K562 (cell line): ENCODE measurements around the gene PCARE. TPM values are rescaled to one million over a fixed set of nuclear protein-coding genes. Genes with fewer than 3 reads are reported as not detected.

Experiments used
- ATAC-seq: fragments of 200-7000 bp; cut with Tn5 transposase; 3 replicates; pipeline ENCODE4 v1.9.1; 2020; ENCODE audit warnings: moderate library complexity
- BruUV-seq: library from RNA; stranded (reverse); fragments of 400-500 nt; replicated peaks from 2 replicates; lab custom pipeline; 2021; lab: Mats Ljungman, UMichigan
- CTCF ChIA-PET: fragments of 300-600 bp; formaldehyde crosslinking; extraction: SDS; loops from one replicate; lab custom pipeline; 2021; ENCODE audit warnings: low intra/inter-chr PET ratio; lab: Yijun Ruan, JAX
- POLR2A ChIA-PET: fragments of 300-600, 350-650 bp; sonication (Branson Sonifier 250); formaldehyde crosslinking; extraction: SDS; loops from one replicate; lab custom pipeline; 2021; ENCODE audit warnings: antibody characterized with exemption, inconsistent platforms; lab: Yijun Ruan, JAX
- DNase-seq, 4 experiments: peaks; one replicate each; pipeline versions ENCODE4 v3.0.0 to v3.0.0-alpha.2; 2011 to 2018; ENCODE audit warnings: low spot score in 3 of 4, mixed read lengths in 3 of 4; ENCODE audit errors: extremely low read depth in 1 of 4
- FAIRE-seq: peaks from 2 replicates; lab custom pipeline; 2011; peaks lifted over from hg19 to GRCh38; lab: Jason Lieb, UNC
- H2AFZ ChIP-seq: 2 replicates; pipeline ENCODE4 v1.6.0; 2011; ENCODE audit warnings: low read depth, low read length, control low read depth, inconsistent platforms
- H3K27ac ChIP-seq: fragments of 200-600 bp; 3 replicates; pipeline ENCODE4 v1.8.0; 2011; ENCODE audit warnings: low read depth, mild to moderate bottlenecking, control low read depth, inconsistent platforms, low read length, moderate library complexity, mixed read lengths; ENCODE audit errors: extremely low read depth
- H3K27me3 ChIP-seq, 2 experiments: fragments of 300-600 bp in 1 of 2; 2 replicates in 1 of 2; 3 replicates in 1 of 2; pipeline versions ENCODE4 v1.6.0 to v1.8.0; 2011; ENCODE audit warnings: inconsistent platforms in 2 of 2, low read length in 2 of 2, mild to moderate bottlenecking in 1 of 2, mixed read lengths in 1 of 2, moderate library complexity in 1 of 2; ENCODE audit not compliant: control insufficient read depth in 2 of 2, insufficient read depth in 2 of 2
- H3K36me3 ChIP-seq: fragments of 300-600 bp; 3 replicates; pipeline ENCODE4 v1.8.0; 2011; ENCODE audit warnings: mild to moderate bottlenecking, low read length, inconsistent platforms; ENCODE audit not compliant: control insufficient read depth, insufficient read depth
- H3K4me1 ChIP-seq, 2 experiments: fragments of 200-600 bp in 1 of 2; replicated peaks in 1 of 2; 2 replicates in 1 of 2; 3 replicates in 1 of 2; pipeline versions ENCODE4 v1.5.1 to v1.8.0; 2011; ENCODE audit warnings: inconsistent platforms in 2 of 2, low read length in 2 of 2, mild to moderate bottlenecking in 1 of 2, mixed read lengths in 1 of 2, moderate library complexity in 1 of 2; ENCODE audit not compliant: control insufficient read depth in 2 of 2, insufficient read depth in 2 of 2
- H3K4me2 ChIP-seq: 2 replicates; pipeline ENCODE4 v1.6.1; 2011; ENCODE audit warnings: low read length, control low read depth, inconsistent platforms, mixed read lengths; ENCODE audit not compliant: insufficient read depth
- H3K4me3 ChIP-seq: fragments of 200-600 bp; sonication (generic), shearing (Covaris generic); 2 replicates; pipeline ENCODE4 v1.5.1; 2016; ENCODE audit warnings: control low read depth, inconsistent platforms
- H3K79me2 ChIP-seq: fragments of 200-600 bp; 3 replicates; pipeline ENCODE4 v1.8.0; 2011; ENCODE audit warnings: low read length, inconsistent platforms; ENCODE audit not compliant: control insufficient read depth, insufficient read depth
- H3K9ac ChIP-seq, 2 experiments: 2 replicates each; pipeline versions ENCODE4 v1.6.0 to v1.6.1; 2011; ENCODE audit warnings: low read depth in 2 of 2, low read length in 2 of 2, control low read depth in 1 of 2, inconsistent platforms in 1 of 2, mild to moderate bottlenecking in 1 of 2, mixed read lengths in 1 of 2; ENCODE audit not compliant: insufficient read depth in 1 of 2
- H3K9me1 ChIP-seq: one replicate; pipeline ENCODE4 v1.6.0; 2011; ENCODE audit warnings: inconsistent platforms, mild to moderate bottlenecking, low read length, moderate library complexity; ENCODE audit not compliant: control insufficient read depth, insufficient read depth
- H3K9me3 ChIP-seq: replicated peaks from 2 replicates; pipeline ENCODE4 v1.5.1; 2011; ENCODE audit warnings: low read depth, low read length, inconsistent platforms; ENCODE audit not compliant: control insufficient read depth, insufficient read depth
- H4K20me1 ChIP-seq: replicated peaks from 2 replicates; pipeline ENCODE4 v1.6.1; 2011; ENCODE audit warnings: low read length, inconsistent platforms, mixed read lengths; ENCODE audit not compliant: control insufficient read depth, insufficient read depth
- C11orf30 ChIP-seq: fragments of 450-650 bp; IDR thresholded peaks from 2 replicates; pipeline ENCODE4 v1.6.1; 2016; ENCODE audit warnings: low read depth, mild to moderate bottlenecking
- MCM2 ChIP-seq: fragments of 450-650 bp; IDR thresholded peaks from 2 replicates; pipeline ENCODE4 v1.6.1; 2017; ENCODE audit warnings: low read depth, mild to moderate bottlenecking
- PCBP1 ChIP-seq: fragments of 200-400 bp; formaldehyde crosslinking; IDR thresholded peaks from 2 replicates; pipeline ENCODE4 v1.6.1; 2018; ENCODE audit warnings: mild to moderate bottlenecking, low read depth, low read length; ENCODE audit not compliant: poor library complexity, severe bottlenecking
- PTRF ChIP-seq: fragments of 450-650 bp; IDR thresholded peaks from 2 replicates; pipeline ENCODE4 v1.6.1; 2016; ENCODE audit warnings: mild to moderate bottlenecking, missing genetic modification characterization, missing compliant biosample characterization
- RUNX1 ChIP-seq: sonication (generic); IDR thresholded peaks from 2 replicates; pipeline ENCODE4 v1.6.1; 2016; ENCODE audit warnings: antibody characterized with exemption, low read depth
- SP1 ChIP-seq: sonication (generic); formaldehyde crosslinking; IDR thresholded peaks from 2 replicates; pipeline ENCODE4 v1.8.1; 2022; ENCODE audit warnings: mild to moderate bottlenecking, missing genetic modification reagents
- ZNF133 ChIP-seq: fragments of 250-450 bp; sonication (Bioruptor Pico); IDR thresholded peaks from 2 replicates; pipeline ENCODE4 v1.4.0; 2020; ENCODE audit warnings: mild to moderate bottlenecking
- WGBS: fragments of 100-300 bp; shearing (Covaris generic); methylation state at CpG from one replicate; pipeline ENCODE4 v1.1.6; 2016; ENCODE audit warnings: low coverage, mixed read lengths; ENCODE audit not compliant: insufficient coverage; ENCODE audit errors: missing lambda C conversion rate; 5-methylcytosine and 5-hydroxymethylcytosine counted together
- in situ Hi-C: fragments of 300-500 bp; cut with MboI; formaldehyde crosslinking; loops from 4 replicates; pipeline ENCODE4 v1.15.0; 2018; ENCODE audit warnings: inconsistent platforms, mixed read lengths
- intact Hi-C: fragments of 100-400 bp; cut with micrococcal nuclease; formaldehyde crosslinking; loops from 2 replicates; pipeline ENCODE4 v1.14.2; 2022
- polyA plus RNA-seq, 8 experiments: library from polyadenylated mRNA; depleted of rRNA in 4 of 8; stranded (reverse) in 5 of 8; unstranded in 3 of 8; fragments of >200 nt; fragmentation: Nextera tagmentation in 2 of 8; fragmentation: Illumina TruSeq in 1 of 8; extraction: Ambion mirVana in 2 of 8; extraction: Trizol in 1 of 8; gene quantifications; 2 replicates each; pipeline versions ENCODE4 v1.2.1 to v1.2.3, GENCODE V29; 2011 to 2014; ENCODE audit warnings: inconsistent platforms in 1 of 8, missing spikeins in 1 of 8
- total RNA-seq, 7 experiments: library from RNA; depleted of rRNA in 6 of 7; stranded (reverse); fragments of >200 nt in 6 of 7; fragmentation: Illumina TruSeq in 2 of 7; extraction: Trizol in 2 of 7; gene quantifications; 2 replicates each; pipeline versions ENCODE4 v1.2.1 to v1.2.3, GENCODE V29; 2011 to 2021; ENCODE audit warnings: low replicate concordance in 1 of 7
- TF ChIP-seq, protein P1 (sequence below): fragments of 450-650 bp; IDR thresholded peaks from 2 replicates; pipeline ENCODE4 v1.6.1; 2016; ENCODE audit warnings: low read depth, mild to moderate bottlenecking, moderate library complexity
- TF ChIP-seq, protein P2 (sequence below): fragments of 450-650 bp; IDR thresholded peaks from 2 replicates; pipeline ENCODE4 v1.6.1; 2014; ENCODE audit warnings: low read depth, mild to moderate bottlenecking, moderate library complexity, borderline replicate concordance
- TF ChIP-seq, protein P3 (sequence below): sonication (generic); formaldehyde crosslinking; IDR thresholded peaks from 2 replicates; pipeline ENCODE4 v1.9.0; 2022; ENCODE audit warnings: mild to moderate bottlenecking, missing genetic modification reagents

The PCARE gene
- total and polyA plus RNA-seq, 9 of the 15 experiments (the other 6 are each of a cell fraction or from before 2014, with no cell fraction given), result not detected

DNA sequence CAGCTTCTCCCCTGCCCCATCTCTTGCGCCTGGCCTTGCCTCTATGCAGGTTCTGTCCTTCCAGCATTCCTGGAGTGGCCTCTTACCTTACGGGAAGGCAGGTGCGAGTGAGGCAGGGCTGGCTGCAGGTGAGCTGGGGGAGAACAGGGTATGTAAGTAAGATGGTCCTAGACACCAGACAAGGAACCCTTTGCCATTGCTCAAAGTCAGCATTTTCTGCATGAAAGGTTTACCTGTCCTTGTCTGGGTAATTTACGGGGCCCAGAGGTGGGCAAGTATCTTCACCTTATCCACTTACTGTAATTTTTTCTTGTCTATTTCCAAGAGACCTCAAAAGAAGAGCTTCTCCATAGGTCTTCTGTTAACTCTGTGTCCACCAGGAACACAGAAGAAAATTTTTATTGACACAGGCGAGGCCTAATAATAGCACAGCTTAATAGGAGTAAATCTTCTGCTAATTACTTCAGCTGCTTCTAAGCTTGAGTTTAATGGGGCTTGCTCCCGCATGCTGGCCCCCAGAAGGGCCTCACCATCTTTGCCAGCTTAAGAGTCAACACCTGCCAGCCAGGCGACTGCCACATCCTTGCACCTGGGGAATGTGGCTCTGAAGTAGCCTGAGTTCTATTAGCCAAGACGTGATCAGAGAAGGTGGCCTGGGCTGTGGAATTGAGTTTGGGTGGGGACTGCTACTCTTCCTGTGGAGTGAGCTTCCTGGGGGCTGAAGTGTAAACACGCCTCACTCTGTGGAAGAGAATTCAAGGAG is 27.1 kb downstream of the PCARE start:
- POLR2A ChIA-PET, result interaction anchor here (2.1 kb wide), 1 partner anchor 12 kb away, joined by 7 read pairs; no protein-coding TSS in a partner anchor

DNA sequence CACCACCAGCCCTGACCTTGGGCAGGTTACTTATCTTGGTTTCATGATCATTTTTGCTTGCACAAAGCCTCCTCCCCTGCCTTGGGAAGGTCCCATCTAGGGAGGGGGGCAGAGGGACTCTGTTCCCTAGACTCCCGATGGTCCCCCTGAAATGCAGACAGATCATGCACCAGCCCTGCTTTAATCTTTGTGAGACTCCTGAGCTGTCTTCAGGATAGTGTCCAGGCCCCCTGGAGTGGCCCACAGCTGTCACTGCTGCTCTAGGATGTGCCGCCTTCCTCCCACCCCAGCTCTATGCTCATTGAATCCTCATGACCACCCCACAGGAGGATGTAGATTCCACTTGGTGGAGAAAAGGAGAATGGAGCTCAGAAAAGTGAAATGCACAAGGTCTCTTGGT is 28.0 kb downstream of the PCARE start:
- H3K79me2 ChIP-seq, result no peaks in the 10 kb centered on the region
- FAIRE-seq (no peak), ATAC-seq (no peak), DNase-seq (no peak)
- H3K4me2 ChIP-seq, result no peak overlapping the region
- 0% methylated on average over 2 of the region's 2 CpGs for WGBS
- H3K4me3 ChIP-seq, result no peak overlapping the region
- no TSS peak for BruUV-seq
- intact Hi-C loops, result no loop called here
- ChIA-PET POLR2A (interaction anchor here (2.1 kb wide), 1 partner anchor 11 kb away, joined by 7 read pairs; no protein-coding TSS in a partner anchor), CTCF (no interaction called here)
- in situ Hi-C loops, result no loop called here
- no peak overlapping the region for H3K9ac ChIP-seq
- H3K27me3 ChIP-seq, result peaks cover 12 to 45% of the 10 kb centered on the region in 2 experiments; a peak in 4 of 5 replicates
- H2AFZ ChIP-seq, result no peak overlapping the region
- no peaks in the 10 kb centered on the region for H4K20me1 ChIP-seq
- H3K36me3 ChIP-seq, result no peaks in the 10 kb centered on the region
- no peaks in the 10 kb centered on the region for H3K9me1 ChIP-seq
- no peaks in the 10 kb centered on the region; a peak in 1 of 5 replicates for H3K4me1 ChIP-seq
- H3K9me3 ChIP-seq, result no peaks in the 10 kb centered on the region
- no peak overlapping the region for H3K27ac ChIP-seq
- TF ChIP-seq, protein P1, sequence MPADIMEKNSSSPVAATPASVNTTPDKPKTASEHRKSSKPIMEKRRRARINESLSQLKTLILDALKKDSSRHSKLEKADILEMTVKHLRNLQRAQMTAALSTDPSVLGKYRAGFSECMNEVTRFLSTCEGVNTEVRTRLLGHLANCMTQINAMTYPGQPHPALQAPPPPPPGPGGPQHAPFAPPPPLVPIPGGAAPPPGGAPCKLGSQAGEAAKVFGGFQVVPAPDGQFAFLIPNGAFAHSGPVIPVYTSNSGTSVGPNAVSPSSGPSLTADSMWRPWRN, result no peak
- TF ChIP-seq ZNF133 (CRISPR knock-in tag) (no peak), RUNX1 (no peak), PTRF (tag) (no peak), SP1 (CRISPR knock-in tag) (no peak)
- TF ChIP-seq, protein P2, sequence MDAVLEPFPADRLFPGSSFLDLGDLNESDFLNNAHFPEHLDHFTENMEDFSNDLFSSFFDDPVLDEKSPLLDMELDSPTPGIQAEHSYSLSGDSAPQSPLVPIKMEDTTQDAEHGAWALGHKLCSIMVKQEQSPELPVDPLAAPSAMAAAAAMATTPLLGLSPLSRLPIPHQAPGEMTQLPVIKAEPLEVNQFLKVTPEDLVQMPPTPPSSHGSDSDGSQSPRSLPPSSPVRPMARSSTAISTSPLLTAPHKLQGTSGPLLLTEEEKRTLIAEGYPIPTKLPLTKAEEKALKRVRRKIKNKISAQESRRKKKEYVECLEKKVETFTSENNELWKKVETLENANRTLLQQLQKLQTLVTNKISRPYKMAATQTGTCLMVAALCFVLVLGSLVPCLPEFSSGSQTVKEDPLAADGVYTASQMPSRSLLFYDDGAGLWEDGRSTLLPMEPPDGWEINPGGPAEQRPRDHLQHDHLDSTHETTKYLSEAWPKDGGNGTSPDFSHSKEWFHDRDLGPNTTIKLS, result no peak

More for the DNA sequence above, 27.1 kb downstream of the PCARE start:
- 6% methylated on average over 9 of the region's 9 CpGs for WGBS
- Histone ChIP-seq H3K79me2 (no peaks in the 10 kb centered on the region), H2AFZ (no peak overlapping the region), H3K4me2 (no peak overlapping the region), H3K4me1 (peaks cover 0 to 3% of the 10 kb centered on the region in 2 experiments; a peak in 2 of 5 replicates), H3K27ac (no peak overlapping the region), H3K9me1 (no peaks in the 10 kb centered on the region), H3K36me3 (no peaks in the 10 kb centered on the region), H3K4me3 (no peak overlapping the region), H3K27me3 (peaks cover 11 to 47% of the 10 kb centered on the region in 2 experiments), H4K20me1 (no peaks in the 10 kb centered on the region), H3K9me3 (no peaks in the 10 kb centered on the region), H3K9ac (no peak overlapping the region)
- FAIRE-seq (no peak), DNase-seq (no peak), ATAC-seq (no peak)
- intact Hi-C loops, result no loop called here
- CTCF ChIA-PET, result no interaction called here
- TF ChIP-seq PCBP1 (no peak), C11orf30 (0 out of 2 replicates have a peak, but pooled peaks have one; percentile 6), MCM2 (no peak)
- TF ChIP-seq, protein P3, sequence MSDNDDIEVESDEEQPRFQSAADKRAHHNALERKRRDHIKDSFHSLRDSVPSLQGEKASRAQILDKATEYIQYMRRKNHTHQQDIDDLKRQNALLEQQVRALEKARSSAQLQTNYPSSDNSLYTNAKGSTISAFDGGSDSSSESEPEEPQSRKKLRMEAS (CRISPR knock-in tag), result no peak
- in situ Hi-C loops, result no loop called here
- BruUV-seq, result no TSS peak
